ENCODE data around the gene EEA1.

The EEA1 gene

DNA sequence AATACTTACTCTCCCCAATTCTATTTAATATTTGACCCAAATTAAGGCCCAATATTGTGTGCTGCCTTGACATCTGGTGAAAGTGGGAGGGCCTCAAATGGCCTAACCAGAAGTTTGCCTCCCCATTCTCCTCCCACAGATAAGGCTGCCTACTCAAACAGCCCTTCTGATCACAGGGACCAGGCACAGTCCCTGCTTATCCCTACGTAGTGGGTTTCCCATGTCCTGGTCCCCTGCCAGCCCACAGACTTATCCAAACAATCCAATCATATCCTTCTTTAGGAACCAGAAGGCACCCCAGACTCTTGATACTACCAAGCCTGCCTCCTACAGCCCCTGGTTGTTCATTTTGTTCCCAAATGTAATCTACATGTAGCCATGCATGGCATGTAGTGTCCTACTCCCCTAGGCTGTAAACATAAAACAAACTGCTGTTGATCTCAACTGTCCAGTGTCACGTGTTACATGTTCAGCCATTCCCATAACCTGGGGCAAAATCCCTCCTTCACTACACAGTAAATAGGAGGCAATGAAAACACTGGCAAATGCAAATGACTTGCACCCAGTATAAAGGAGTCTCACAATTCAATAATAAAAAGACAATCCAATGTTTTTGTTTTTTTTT, 49.3 kb downstream of the EEA1 start:
- DNase-seq, result no peak

DNA sequence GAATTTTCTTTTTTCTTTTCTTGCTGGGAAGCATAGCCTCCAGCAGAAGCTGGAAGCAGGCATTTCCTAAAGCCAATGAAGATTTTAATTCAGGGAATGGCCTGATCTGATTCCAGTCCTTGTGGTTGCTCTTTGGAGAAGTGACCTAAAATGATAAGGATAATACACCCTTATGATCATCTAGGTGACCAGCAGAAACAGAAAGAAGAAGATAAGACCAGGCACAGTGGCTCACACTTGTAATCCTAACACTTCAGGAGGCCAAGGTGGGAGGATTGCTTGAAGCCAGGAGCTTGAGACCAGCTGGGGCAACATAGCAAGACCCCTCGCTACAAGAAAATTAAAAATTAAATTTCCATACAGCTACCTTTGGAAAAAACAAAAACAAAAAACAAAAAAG, 51.2 kb downstream of the EEA1 start:
- DNase-seq, result no peak

DNA sequence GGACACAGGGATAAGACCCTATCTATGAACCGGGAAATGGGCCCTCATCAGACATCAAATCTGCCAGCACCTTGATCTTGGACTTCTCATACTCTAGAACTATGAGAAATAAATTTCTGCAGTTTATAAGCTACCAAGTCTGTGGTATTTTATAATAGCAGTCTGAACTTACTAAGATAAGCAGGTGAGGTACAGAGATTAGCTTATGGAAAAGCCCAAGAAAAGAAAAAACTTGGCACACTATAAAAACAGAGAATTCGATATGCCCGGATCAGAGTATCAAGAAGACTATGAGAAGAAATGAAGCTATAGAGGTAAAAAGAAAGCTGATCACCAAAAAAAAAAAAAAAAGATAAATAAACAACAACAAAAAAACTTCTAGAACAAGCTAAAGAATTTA, 52.6 kb downstream of the EEA1 start:
- DNase-seq, result no peak

DNA sequence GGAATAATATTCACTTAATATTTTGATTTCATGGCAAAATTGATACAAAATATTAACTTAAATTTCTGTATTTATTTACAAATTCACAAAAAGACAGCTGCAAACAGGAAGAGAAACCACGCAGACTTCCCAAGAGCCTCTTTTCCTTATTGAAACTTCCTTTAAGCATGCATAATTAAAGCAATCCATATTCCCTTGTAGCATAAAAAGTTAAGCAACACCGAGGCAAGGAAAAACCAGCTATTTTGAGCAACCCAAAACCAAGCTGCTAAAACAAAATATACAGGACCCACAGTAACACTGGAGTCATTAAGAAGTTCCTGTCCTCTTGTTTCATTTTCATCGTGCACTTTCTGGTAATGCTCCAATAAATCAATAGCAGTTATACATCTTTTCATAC, 58.0 kb downstream of the EEA1 start:
- DNase-seq, result no peak

DNA sequence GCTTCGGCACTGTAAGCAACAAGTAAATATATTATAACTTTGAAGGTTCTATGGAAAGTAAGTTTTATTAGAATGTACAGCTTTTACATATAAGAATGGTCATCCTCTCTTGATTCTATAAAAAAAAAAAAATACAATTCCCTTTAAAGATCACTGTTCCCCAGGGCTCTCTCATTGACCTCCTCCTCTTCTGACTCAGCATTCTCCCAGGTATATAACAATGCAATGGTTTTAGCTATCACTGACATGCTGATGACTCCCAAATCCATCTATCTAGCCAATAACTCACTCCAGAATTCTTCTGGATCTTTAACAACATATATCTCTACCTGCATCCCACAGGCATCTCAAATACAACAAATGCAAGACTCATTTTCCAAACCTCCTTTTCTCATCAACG, 62.7 kb downstream of the EEA1 start:
- DNase-seq, result no peak

DNA sequence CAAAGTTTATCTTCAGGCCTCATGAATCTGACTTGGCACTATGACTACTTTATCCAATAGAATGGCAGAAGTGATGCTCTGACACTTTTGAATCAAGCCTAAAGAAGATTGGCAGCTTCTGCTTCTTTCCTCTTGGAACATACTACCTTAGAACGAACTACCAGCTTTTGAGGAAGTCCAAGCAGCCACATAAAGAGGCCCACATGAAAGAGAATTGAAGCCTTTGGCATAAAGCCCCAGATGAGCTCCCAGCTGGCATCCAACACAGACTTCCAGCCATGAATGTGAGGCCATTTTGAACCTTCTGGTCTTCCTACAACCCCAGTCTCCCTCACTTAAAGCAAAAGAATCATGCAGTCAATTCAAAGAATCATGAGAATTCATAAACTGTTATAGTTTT, 65.8 kb downstream of the EEA1 start:
- DNase-seq, result no peak

DNA sequence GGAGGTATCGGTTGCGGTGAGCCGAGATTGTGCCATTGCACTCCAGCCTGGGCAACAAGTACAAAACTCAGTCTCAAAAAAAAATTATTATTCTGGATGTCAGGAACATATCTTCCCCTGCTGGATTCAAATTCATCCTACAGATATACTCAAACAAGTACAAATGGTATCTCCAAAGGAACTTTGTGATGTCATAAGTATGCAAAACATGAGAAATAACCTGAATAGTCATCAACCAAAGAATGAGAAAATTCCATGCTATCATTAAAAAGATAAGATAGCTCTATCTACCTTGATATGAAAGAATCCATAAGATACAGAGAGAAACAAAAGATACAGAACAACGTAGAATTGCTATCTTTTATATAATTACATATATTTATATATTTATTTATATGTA, 67.7 kb downstream of the EEA1 start:
- DNase-seq, result no peak

DNA sequence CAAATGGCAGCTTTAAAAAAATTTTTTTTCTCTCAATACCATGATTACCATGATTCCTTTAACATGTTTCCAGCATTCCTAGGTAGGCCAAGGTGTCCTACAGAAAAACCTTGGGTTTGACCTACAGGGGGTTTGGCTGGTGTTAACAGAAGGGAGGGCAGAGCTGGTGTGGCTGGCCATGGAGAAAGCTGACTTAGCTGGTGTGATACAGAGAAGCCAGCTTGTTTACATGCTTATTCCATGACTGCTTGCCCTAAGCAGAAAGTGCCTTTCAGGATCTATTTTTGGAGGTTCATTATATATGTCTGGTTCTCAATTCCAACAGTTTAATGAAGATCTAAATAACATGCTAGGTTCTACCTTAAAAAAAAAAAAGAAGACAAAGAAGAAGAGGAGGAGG, 68.6 kb downstream of the EEA1 start:
- DNase-seq, result no peak

DNA sequence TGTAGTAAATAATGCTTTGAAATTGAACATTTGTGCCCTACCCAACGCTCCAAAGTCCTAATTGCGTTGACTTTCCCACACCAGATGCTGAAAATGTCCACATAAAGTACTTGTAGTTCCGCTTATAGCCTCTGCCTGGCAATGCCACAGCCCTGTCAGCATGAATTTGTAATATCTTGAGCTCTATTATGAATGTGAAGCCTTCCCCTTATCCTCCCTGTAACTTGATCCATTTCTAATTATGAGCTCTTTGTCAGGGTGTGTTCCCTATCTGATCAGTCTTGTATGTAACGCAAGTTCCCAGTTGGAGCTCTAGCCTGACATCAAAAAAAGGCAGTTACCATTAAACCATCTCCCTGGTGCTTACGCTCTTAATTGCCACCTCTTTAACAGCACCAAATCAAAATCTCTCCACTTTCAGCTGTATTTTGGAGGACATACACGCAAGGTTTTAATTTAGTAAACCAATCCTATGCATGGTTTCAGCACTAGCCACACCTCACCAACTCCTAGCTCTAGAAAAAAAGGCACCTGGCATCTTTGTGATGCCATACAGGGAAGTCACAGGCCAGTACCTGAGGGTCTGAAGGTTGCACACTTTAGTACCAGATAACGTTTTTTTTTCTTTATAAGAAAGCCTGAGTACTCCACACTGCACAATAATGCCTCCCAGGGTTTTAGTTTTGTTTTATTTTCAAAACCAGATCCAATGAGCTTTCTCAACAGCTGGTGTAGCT, 69.3 kb downstream of the EEA1 start:
- DNase-seq, result no peak

DNA sequence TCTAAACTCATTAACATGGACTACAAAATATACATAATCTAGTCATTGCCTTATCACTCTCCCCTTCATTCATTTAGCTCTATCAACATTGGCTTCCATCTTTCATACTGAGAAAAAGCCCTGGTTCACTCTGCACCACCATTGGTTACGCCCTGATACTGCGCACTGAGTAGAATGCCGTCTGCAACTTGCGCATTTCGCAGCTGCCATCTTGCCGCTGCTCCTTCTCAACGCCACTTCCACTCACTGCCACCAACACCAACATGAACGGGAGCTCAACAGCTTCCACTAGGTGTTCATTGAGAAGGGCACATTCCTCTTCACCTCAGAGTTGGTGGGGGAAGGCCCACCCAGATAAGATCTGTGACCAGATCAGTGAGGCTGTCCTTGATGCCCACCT, 71.3 kb downstream of the EEA1 start:
- DNase-seq, result no peak

DNA sequence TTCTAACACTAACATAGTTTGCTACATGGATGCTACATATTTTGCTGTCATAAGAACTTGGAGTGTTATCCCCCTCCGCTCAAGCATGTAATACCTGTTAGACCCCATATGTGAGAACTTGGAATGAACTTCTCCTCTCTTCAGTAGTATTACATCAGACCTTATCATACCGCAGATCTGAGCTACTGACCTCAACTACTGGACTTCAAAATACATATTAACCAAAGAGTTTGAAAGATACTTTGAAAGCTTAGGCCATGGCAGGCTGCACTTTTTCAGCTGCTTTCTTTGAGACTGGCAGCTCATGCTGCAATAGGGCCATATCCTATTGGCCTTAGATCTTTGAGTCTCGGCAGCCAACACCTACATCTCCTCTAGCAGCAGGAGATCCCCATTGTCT, 74.8 kb downstream of the EEA1 start:
- DNase-seq, result no peak

DNA sequence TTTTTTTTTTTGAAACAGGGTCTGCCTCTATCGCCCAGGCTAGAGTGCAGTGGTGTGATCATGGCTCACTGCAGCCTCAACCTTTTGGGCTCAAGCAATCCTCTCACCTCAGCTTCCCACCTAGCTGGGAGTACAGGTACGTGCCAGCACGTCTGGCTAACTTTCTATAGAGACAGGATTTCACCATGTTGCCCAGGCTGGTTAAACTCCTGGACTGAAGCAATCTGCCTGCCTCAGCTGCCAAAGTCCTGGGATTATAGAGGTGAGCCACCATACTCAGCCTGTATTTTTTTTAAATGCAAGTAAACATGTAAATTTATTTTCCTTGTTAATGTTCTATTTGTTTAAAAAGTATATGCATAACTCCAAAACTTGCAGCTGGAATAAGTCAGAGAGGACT, 80.4 kb downstream of the EEA1 start:
- no peak for DNase-seq

DNA sequence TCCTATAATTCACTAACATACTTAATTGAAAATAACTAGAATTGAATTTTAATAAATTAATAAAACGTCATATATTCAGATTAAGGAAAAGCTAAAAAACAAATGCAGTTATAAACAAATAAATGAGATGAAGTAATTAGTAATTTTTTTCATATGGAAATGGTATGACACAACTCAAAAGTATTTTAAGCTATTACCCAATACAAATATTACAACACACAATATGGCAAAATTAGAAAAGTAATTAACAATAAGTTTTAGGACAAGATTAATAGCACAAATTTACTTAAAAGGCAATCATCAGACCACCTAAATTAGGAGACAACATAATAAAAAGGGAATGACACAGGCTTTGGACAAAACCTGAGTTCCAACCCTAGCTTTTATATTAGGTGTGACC, 81.7 kb downstream of the EEA1 start:
- no peak for DNase-seq

DNA sequence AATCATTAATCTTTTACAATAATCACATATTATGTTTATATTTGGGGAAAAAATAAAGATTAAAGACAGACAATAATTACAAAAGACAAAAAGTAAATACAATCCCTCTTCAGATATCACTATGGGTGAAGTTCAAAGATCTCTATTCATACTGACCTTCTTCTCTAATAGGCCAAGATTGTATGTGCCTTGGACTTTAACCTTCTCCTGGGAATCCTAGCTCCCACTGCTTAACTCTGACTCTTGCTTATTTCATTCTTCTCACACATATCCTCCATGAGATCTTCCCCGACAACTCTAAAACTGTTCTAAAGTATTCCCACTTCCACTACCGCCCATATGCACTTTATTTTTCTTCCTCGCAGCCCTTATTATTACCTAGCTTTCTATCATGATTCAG, 83.8 kb downstream of the EEA1 start:
- DNase-seq, result no peak

DNA sequence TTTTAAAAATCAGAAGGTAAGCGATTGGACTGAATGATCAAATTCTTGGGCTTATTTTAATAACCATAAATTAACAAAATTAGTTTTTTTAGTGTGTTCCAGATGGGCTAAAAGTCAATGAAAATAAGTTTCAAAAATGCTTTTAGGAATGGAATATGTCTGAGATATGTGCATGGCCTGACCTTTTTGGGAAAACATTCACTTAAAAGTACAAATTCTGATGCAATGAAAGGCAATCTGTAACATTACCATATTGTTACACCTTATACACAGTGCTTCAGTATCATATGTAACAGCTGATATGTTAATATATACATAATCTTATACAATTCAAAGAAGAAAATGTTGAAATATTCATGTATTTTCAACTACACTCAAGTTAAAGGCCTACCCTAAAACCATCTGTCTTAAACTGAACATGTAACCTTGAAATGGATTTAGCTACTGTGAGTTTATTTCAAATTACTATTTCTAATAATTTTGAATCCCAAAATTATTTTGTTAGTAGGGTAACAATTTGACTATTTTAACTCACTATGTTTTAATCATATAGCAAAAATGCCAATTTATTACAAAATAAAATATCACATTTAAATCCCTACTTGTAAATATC, 84.8 kb downstream of the EEA1 start:
- DNase-seq, result no peak

DNA sequence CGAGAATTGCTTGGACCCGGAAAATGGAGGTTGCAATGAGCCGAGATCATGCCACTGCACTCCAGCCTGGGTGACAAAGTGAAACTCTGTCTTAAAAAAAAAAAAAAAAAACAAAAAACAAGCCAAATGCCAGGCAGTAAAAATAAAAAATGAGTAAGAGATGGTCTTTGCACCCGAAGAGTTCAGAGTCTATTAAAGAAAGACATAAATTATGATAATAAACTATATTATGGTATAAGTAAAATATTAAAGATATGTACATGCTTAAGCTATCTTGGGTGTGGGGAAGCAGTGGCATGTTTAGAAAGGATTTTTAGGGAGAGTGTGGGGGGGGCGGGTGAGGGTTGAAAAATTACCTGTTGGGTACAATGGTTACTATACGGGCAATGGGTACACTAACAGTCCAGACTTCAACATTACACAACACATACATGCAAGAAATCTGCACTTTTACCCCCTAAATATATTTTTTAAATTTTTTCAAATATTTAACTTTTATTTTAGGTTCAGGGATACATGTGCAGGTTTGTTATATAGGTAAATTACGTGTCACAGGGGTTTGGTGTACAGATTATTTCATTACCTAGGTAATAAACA, 99.3 kb downstream of the EEA1 start:
- DNase-seq, result no peak

DNA sequence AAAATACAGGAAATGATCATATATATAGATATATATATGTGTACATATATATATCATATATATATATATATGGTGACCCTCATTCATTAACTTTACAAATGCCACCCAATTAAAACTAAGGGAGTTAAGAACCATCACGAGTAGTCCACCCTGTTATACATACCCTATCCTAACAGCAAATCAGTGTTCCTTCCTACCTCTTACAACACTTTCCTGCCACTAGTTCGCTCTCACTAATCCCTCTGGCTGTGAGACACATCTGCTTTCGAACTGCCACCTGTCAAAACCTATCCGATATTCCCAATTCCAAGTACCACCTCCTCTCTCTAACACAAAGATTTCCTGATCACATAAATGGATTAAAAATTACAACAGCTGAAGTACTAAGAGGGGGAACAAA, 100.5 kb downstream of the EEA1 start:
- DNase-seq, result no peak

DNA sequence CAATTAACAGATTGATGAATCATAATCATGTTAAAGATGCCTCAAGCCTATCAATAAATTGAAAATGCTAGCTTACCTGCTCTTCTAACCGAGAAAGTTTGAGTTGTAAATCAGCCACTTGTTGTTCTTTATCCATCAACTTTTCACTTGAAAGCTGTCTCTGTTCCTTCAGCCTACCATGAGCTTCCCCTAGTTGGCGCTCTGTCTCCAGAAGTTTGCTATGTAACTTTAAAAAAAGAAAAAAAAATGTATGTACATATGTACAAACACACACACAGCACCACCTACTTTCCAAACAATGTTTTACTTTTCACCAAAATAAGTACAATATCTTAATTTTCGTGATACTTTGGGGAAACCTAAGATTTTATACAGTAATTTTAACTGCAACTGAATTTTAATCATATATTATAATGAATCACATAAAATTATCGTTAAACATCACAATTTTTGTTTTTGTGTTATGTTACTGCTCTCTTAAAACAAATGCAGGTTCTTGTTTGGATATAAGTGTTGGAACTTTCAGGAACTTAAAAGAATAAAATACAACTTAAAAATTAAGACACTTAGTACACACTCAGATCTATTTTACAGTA, 101.2 kb downstream of the EEA1 start:
- peak; percentile 7 for DNase-seq

DNA sequence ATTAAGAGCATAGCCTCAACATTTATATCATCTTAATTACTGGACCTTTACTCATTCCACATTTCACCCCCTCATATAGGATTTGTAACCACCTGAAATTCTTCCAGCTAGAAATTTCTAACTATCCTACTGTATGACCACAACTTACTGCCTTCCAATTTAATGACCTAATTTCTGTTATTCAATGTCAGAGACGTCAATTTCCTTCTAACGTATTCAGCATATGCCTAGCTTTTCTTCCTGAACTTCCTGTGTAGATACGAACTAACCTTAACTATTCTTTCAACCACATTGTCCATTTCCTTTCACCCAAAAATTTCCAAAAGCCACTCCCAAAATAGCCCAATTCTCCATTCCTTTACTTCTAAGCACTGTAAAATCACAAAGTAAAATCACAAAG, 108.0 kb downstream of the EEA1 start:
- no peak for DNase-seq

DNA sequence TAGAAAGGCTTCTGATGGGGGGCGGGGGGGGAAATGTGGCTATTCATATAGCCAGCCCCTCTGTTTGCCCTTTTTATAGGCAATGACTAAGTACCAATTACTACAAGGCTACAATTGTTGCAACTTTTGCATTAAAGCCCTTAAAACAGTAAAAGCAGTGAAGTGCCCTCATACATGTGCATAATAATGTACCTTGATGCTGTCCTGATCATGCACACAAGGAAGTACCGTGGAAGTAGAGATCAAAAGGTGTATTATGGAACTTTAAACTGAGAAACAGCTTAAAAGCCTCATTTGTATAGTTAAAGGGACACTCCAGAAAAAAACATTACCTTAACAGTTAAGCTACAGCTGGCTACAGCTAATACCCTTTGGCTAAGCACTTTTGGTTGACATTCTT, 114.5 kb downstream of the EEA1 start:
- no peak for DNase-seq

DNA sequence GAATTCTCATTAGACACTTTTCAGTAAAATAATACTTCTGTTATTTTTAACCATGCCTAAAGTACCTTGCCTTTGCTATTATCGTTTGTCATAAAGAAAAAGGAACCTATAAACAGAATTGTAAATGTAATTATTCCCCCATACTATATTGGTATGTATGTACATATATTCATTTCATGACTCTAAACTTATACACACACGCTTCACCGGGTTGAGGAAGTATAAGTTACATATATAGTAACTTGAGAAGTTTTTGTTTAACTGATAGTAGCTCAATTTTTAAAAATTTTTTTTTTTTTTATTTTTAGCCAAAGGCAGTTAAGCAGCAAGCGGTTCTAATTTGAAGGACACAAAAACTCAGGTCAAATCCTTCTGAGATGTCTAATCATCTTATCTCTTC, 118.7 kb downstream of the EEA1 start:
- no peak for DNase-seq

DNA sequence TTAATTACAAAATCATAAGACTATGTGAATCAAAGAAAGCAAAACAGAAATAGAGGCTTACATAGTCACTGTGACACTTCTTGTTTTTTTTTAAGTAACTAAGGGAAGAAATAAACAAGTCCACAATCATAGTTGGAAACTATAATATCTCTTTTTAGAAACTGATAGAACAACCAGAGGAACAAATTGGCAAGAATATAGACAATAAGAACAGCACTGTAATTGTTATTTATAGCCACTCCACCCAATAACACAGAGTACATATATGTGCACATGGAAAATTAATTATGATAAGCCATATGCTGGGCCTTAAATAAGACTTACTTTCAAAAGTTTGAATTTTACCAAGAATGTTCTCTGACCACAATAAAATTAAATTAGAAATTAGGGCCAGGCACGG, 125.2 kb downstream of the EEA1 start:
- DNase-seq, result no peak

DNA sequence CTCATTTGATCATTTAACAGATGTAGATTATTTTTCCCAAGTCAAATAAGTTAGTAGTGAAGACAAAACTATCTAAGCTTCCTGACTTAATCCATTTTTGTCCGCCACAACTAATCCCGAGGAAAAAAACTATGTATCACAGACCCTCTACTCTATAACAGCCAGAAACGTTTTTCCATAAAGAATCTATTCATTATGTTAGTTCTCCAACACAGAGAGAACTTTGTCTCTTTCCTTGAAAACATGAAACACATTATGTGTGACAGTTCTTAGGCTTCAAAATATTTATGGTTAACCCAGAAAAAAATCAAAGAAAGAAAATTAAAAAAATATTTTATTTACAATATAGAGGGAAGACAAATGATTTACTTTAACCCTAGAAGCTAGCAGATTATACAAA, 126.2 kb downstream of the EEA1 start:
- no peak for DNase-seq

DNA sequence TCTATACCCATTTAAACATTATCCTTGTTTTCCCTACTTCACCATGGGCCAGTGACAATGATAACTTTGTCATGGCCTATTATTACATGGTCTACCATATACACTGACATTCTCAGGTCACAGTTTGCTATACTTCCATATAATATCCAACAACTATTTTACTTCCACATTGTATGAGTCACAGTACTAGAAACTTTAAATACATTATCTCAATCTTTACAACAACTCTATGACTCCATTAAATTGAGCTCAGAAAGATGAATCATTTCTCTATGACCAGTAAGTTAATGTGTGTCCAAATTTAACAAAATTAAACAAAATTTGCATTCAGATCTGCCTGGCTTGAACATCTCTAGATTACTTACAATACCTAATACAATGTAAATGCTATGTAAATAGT, 132.4 kb downstream of the EEA1 start:
- no peak for DNase-seq
